ENCODE results near the gene STRBP.

DNA sequence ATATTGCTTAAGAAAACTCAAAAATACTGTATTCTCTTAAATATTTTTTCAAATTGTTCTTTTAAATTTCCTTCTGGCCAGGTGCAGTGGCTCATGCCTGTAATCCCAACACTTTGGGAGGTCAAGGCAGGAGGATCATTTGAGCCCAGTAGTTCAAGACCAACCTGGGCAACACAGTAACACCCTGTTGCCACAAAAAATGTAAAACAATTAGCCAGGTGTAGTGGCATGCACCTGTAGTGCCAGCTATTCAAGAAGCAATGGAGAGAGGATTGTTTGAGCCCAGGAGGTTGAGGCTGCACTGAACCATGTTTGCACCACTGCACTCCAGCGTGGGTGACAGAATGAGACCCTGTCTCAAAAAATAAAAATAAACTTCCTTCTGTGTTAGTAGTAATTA is 94.3 kb downstream of the STRBP start:
- TF ChIP-seq, protein P1, sequence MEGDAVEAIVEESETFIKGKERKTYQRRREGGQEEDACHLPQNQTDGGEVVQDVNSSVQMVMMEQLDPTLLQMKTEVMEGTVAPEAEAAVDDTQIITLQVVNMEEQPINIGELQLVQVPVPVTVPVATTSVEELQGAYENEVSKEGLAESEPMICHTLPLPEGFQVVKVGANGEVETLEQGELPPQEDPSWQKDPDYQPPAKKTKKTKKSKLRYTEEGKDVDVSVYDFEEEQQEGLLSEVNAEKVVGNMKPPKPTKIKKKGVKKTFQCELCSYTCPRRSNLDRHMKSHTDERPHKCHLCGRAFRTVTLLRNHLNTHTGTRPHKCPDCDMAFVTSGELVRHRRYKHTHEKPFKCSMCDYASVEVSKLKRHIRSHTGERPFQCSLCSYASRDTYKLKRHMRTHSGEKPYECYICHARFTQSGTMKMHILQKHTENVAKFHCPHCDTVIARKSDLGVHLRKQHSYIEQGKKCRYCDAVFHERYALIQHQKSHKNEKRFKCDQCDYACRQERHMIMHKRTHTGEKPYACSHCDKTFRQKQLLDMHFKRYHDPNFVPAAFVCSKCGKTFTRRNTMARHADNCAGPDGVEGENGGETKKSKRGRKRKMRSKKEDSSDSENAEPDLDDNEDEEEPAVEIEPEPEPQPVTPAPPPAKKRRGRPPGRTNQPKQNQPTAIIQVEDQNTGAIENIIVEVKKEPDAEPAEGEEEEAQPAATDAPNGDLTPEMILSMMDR (IDR thresholded peaks at IDR 0.05): no peak
- TF ChIP-seq POLR2A (IDR thresholded peaks at IDR 0.05): no peak

Measured in prostate gland (tissue), 2 donors.